Measurements from ENCODE around the gene DLAT.

The DLAT gene

GRCh38 chr11:112024773-112025678, at the start of gene DLAT:
Gene DLAT, plus strand, starts transcription at chr11:112025408. Its CDS starts 65 bp downstream, at chr11:112025473.
- Histone ChIP-seq H3K4me1 (ENCODE audit: control insufficient read depth, insufficient read depth, low read length) (no peaks in the 10 kb centered on the region), H3K36me3 (ENCODE audit: control insufficient read depth in 2 of 2, insufficient read depth in 1 of 2, low read length in 2 of 2) (peaks cover 0 to 35% of the 10 kb centered on the region in 2 experiments; a peak in 1 of 3 replicates), H3K27ac (ENCODE audit: extremely low read depth, low read depth, low read length) (peak within 1 kb of the TSS; percentile 77), H3K4me3 (ENCODE audit: low read depth, low read length) (peak within 1 kb of the TSS; percentile 98), H3K9me3 (ENCODE audit: control insufficient read depth, insufficient read depth, low read depth, low read length) (no peaks in the 10 kb centered on the region)
- CTCF ChIA-PET = no interaction called here
- POLR2A ChIA-PET = interaction anchor here (0.5 to 1.0 kb wide), 4 partner anchors 14 to 254 kb away, joined by 3 read pairs; no protein-coding TSS in a partner anchor
- TF ChIP-seq ZNF514 (tag by site-specific recombination; IDR thresholded peaks at IDR 0.05) = no peak
- no peak for TF ChIP-seq GLI2 (tag by site-specific recombination; IDR thresholded peaks at IDR 0.05; ENCODE audit: borderline replicate concordance, low read depth)
- TF ChIP-seq ZNF423 (tag by site-specific recombination; IDR thresholded peaks at IDR 0.05) = no peak; the same call in 1 of the 2 replicates
- TF ChIP-seq ZFP3 (tag by site-specific recombination; IDR thresholded peaks at IDR 0.05; ENCODE audit: low read depth) = no peak
- TF ChIP-seq ZNF624 (tag by site-specific recombination; IDR thresholded peaks at IDR 0.05) = no peak
- TF ChIP-seq, protein P1, sequence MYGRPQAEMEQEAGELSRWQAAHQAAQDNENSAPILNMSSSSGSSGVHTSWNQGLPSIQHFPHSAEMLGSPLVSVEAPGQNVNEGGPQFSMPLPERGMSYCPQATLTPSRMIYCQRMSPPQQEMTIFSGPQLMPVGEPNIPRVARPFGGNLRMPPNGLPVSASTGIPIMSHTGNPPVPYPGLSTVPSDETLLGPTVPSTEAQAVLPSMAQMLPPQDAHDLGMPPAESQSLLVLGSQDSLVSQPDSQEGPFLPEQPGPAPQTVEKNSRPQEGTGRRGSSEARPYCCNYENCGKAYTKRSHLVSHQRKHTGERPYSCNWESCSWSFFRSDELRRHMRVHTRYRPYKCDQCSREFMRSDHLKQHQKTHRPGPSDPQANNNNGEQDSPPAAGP (tag by site-specific recombination; IDR thresholded peaks at IDR 0.05) = peak; percentile 42; the same call in 1 of the 2 replicates
- TF ChIP-seq ZIC2 (tag by site-specific recombination; IDR thresholded peaks at IDR 0.05) = peak; percentile 63
- no peak for TF ChIP-seq ZNF433 (tag by site-specific recombination; IDR thresholded peaks at IDR 0.05; ENCODE audit: low read depth)
- TF ChIP-seq ZNF335 (tag by site-specific recombination; conservative IDR thresholded peaks at IDR 0.05) = peak; percentile 93
- TF ChIP-seq, protein P2, sequence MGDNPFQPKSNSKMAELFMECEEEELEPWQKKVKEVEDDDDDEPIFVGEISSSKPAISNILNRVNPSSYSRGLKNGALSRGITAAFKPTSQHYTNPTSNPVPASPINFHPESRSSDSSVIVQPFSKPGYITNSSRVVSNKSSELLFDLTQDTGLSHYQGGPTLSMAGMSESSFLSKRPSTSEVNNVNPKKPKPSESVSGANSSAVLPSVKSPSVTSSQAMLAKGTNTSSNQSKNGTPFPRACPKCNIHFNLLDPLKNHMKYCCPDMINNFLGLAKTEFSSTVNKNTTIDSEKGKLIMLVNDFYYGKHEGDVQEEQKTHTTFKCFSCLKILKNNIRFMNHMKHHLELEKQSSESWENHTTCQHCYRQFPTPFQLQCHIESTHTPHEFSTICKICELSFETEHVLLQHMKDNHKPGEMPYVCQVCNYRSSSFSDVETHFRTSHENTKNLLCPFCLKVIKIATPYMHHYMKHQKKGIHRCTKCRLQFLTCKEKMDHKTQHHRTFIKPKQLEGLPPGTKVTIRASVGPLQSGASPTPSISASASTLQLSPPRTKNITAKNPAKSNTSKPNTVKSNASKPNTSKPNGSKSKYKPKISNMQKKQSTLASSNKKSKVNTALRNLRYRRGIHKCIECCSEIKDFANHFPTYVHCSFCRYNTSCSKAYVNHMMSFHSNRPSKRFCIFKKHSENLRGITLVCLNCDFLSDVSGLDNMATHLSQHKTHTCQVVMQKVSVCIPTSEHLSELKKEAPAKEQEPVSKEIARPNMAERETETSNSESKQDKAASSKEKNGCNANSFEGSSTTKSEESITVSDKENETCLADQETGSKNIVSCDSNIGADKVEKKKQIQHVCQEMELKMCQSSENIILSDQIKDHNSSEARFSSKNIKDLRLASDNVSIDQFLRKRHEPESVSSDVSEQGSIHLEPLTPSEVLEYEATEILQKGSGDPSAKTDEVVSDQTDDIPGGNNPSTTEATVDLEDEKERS (tag by site-specific recombination; IDR thresholded peaks at IDR 0.05) = no peak
- peak; percentile 47 for TF ChIP-seq SP2 (tag by site-specific recombination; IDR thresholded peaks at IDR 0.05)
- TF ChIP-seq ZNF211 (tag by site-specific recombination; IDR thresholded peaks at IDR 0.05; ENCODE audit: low read depth) = no peak
- TF ChIP-seq RBAK (tag by site-specific recombination; IDR thresholded peaks at IDR 0.05) = no peak
- no peak for TF ChIP-seq CTCF (tag by site-specific recombination; IDR thresholded peaks at IDR 0.05)
- peak; percentile 86 for TF ChIP-seq ZNF24 (tag by site-specific recombination; IDR thresholded peaks at IDR 0.05)
- TF ChIP-seq, protein P3, sequence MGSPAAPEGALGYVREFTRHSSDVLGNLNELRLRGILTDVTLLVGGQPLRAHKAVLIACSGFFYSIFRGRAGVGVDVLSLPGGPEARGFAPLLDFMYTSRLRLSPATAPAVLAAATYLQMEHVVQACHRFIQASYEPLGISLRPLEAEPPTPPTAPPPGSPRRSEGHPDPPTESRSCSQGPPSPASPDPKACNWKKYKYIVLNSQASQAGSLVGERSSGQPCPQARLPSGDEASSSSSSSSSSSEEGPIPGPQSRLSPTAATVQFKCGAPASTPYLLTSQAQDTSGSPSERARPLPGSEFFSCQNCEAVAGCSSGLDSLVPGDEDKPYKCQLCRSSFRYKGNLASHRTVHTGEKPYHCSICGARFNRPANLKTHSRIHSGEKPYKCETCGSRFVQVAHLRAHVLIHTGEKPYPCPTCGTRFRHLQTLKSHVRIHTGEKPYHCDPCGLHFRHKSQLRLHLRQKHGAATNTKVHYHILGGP (tag by site-specific recombination; IDR thresholded peaks at IDR 0.05) = no peak
- TF ChIP-seq ZNF221 (tag by site-specific recombination; IDR thresholded peaks at IDR 0.05; ENCODE audit: borderline replicate concordance) = no peak
- TF ChIP-seq, protein P4, sequence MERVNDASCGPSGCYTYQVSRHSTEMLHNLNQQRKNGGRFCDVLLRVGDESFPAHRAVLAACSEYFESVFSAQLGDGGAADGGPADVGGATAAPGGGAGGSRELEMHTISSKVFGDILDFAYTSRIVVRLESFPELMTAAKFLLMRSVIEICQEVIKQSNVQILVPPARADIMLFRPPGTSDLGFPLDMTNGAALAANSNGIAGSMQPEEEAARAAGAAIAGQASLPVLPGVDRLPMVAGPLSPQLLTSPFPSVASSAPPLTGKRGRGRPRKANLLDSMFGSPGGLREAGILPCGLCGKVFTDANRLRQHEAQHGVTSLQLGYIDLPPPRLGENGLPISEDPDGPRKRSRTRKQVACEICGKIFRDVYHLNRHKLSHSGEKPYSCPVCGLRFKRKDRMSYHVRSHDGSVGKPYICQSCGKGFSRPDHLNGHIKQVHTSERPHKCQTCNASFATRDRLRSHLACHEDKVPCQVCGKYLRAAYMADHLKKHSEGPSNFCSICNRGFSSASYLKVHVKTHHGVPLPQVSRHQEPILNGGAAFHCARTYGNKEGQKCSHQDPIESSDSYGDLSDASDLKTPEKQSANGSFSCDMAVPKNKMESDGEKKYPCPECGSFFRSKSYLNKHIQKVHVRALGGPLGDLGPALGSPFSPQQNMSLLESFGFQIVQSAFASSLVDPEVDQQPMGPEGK (tag by site-specific recombination; IDR thresholded peaks at IDR 0.05) = peak; percentile 93
- TF ChIP-seq ZFP37 (tag by site-specific recombination; IDR thresholded peaks at IDR 0.05) = no peak
- TF ChIP-seq WT1 (tag by site-specific recombination; IDR thresholded peaks at IDR 0.05) = peak; percentile 29; the same call in 1 of the 2 replicates
- TF ChIP-seq, protein P5, sequence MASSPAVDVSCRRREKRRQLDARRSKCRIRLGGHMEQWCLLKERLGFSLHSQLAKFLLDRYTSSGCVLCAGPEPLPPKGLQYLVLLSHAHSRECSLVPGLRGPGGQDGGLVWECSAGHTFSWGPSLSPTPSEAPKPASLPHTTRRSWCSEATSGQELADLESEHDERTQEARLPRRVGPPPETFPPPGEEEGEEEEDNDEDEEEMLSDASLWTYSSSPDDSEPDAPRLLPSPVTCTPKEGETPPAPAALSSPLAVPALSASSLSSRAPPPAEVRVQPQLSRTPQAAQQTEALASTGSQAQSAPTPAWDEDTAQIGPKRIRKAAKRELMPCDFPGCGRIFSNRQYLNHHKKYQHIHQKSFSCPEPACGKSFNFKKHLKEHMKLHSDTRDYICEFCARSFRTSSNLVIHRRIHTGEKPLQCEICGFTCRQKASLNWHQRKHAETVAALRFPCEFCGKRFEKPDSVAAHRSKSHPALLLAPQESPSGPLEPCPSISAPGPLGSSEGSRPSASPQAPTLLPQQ (tag by site-specific recombination; IDR thresholded peaks at IDR 0.05) = peak; percentile 68
- no peak for TF ChIP-seq ZNF747 (tag by site-specific recombination; IDR thresholded peaks at IDR 0.05)
- TF ChIP-seq ZNF791 (tag by site-specific recombination; IDR thresholded peaks at IDR 0.05) = no peak
- no peak for TF ChIP-seq ZNF140 (tag by site-specific recombination; IDR thresholded peaks at IDR 0.05)
- no peak for TF ChIP-seq ZNF133 (tag by site-specific recombination; IDR thresholded peaks at IDR 0.05)

All from HEK293 (cell line).